HG03280 (cell line): ENCODE results near the gene ZBTB16.

ENCODE experiments used
- ATAC-seq: cut with Tn5 transposase; IDR thresholded peaks from one replicate; pipeline ENCODE4 v1.9.1; 2021; ENCODE audit warnings: mild to moderate bottlenecking, moderate library complexity; ENCODE audit not compliant: unreplicated experiment

The ZBTB16 gene

GRCh38 chr11:114082415-114082748 is 22.9 kb downstream of the ZBTB16 start:
- ATAC-seq = no peak

- ATAC-seq = no peak
Measured at GRCh38 chr11:114082767-114083181, 23.3 kb downstream of the ZBTB16 start.

GRCh38 chr11:114083391-114084252 is 24.1 kb downstream of the ZBTB16 start:
- ATAC-seq = no peak

- ATAC-seq = no peak
Measured at GRCh38 chr11:114084414-114084813, 24.9 kb downstream of the ZBTB16 start.

GRCh38 chr11:114085965-114086793 is 26.7 kb downstream of the ZBTB16 start:
- ATAC-seq = no peak

GRCh38 chr11:114087025-114087424 is 27.5 kb downstream of the ZBTB16 start:
- no peak for ATAC-seq

- ATAC-seq = no peak
Measured at GRCh38 chr11:114088216-114088615, 28.7 kb downstream of the ZBTB16 start.

GRCh38 chr11:114088836-114089235 is 29.3 kb downstream of the ZBTB16 start:
- no peak for ATAC-seq

- no peak for ATAC-seq
Measured at GRCh38 chr11:114089748-114090147, 30.2 kb downstream of the ZBTB16 start.

- ATAC-seq = no peak
Measured at GRCh38 chr11:114090225-114090910, 30.9 kb downstream of the ZBTB16 start.

- ATAC-seq = no peak
Measured at GRCh38 chr11:114090976-114091375, 31.5 kb downstream of the ZBTB16 start.

GRCh38 chr11:114091516-114092397 is 32.2 kb downstream of the ZBTB16 start:
- ATAC-seq = no peak

- ATAC-seq = no peak
Measured at GRCh38 chr11:114092478-114092877, 33.0 kb downstream of the ZBTB16 start.

- no peak for ATAC-seq
Measured at GRCh38 chr11:114092953-114093352, 33.4 kb downstream of the ZBTB16 start.

GRCh38 chr11:114094516-114094915 is 35.0 kb downstream of the ZBTB16 start:
- ATAC-seq = no peak

- ATAC-seq = no peak
Measured at GRCh38 chr11:114095899-114096298, 36.4 kb downstream of the ZBTB16 start.

- no peak for ATAC-seq
Measured at GRCh38 chr11:114097832-114098231, 38.3 kb downstream of the ZBTB16 start.

GRCh38 chr11:114098927-114099326 is 39.4 kb downstream of the ZBTB16 start:
- no peak for ATAC-seq

GRCh38 chr11:114099392-114100178 is 40.1 kb downstream of the ZBTB16 start:
- no peak for ATAC-seq
